GM21723 (cell line): ENCODE measurements around the gene PSMB2.

ENCODE experiments used
- ATAC-seq: cut with Tn5 transposase; IDR thresholded peaks from one replicate; pipeline ENCODE4 v1.9.1; 2021; ENCODE audit warnings: mild to moderate bottlenecking, moderate library complexity; ENCODE audit not compliant: unreplicated experiment

PSMB2 gene

DNA sequence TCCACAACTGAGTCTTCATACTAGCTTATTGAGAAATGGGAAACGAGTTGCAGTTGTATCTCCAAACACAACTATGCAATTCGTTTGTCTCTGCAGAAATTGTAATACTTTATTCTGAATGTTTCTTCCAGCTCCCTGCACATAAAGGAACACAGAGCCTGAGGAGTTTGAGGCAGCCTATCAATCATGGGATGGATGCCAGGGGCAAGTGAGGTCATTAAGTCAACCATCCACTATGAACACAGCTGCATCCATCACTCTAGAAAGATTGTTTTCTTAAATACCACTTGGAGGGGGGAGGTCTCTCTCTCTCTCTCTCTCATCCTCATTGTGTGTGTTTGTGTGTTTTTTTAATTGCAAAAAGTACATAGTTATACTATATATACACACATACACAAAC lies 2.9 kb upstream of the PSMB2 start:
- no peak for ATAC-seq

GRCh38 chr1:35642471-35642955 lies 1.2 kb upstream of the PSMB2 start:
- no peak for ATAC-seq

- ATAC-seq: peak; percentile 5
Measured at GRCh38 chr1:35640380-35641232, 720 bp downstream of the PSMB2 start.

- no peak for ATAC-seq
Measured at GRCh38 chr1:35637401-35637809, 3.9 kb downstream of the PSMB2 start.

GRCh38 chr1:35633547-35633946 lies 7.8 kb downstream of the PSMB2 start:
- ATAC-seq: no peak

GRCh38 chr1:35631396-35631795 lies 9.9 kb downstream of the PSMB2 start:
- ATAC-seq: no peak

DNA sequence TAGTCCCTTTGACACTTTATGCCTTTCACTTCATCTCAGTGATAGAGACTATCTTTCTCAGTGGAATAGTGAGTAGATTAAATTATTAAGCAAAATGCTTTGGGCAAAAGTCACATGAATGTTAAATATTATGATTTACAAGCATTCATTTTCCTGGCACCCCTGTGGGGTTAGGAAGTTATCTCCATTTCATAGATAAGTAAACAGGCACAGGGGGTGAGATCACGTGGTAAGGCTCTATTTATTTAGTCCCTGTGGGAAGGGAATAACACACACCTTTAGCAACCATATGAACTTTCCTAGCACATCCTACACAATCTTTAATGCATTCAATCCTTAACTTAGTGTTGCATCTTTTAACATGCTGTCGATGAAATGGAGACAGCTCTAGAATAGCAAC lies 12.3 kb downstream of the PSMB2 start:
- no peak for ATAC-seq

DNA sequence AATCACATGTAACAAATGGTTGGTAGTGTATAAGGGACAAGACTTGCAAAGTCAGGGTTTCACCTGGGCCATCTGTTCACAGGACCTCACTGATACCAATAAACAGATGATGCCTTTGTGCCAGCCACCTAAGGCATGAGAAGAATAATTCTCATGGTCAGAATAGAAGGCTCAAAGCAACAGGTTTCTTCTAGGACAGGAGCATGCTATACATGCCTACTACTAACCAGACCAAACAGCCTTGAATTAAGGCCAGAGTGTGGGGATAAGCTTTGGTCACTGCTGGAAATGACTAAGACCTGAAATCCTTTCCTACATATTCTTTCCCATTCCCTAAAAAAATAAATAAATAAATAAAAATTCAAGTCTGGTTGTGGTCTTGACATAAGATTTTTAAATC lies 17.5 kb downstream of the PSMB2 start:
- no peak for ATAC-seq

DNA sequence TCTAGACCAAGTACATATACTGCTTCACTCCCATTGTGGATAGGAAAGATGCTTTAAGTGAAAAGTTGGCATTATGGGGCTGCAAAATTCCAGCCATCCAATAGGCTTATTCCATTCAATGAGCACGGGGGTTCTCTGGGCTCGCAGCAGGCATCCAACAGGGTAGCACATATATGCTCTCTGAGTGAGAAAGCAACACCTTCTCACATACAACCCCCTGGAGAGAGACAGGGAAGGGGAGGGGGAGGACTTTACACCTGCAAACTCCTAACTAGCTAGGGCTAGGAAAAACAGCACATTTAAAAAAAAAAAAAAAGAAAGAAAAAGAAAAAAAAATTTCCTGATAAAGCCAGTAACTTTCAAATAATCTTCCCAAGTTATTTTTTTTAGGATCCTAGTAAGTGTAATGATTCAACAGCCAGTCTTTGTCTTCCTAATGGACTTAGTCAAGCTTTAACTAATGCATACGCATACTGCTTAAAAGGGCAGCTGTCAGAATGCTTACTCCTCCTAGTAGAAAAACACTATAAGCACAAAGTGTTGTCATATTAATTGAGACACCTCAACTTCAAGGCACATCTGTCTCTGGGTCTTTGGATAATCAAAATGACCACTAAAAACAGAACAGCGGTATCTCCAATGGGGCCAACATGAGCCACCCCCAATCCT lies 18.7 kb downstream of the PSMB2 start:
- ATAC-seq: no peak

DNA sequence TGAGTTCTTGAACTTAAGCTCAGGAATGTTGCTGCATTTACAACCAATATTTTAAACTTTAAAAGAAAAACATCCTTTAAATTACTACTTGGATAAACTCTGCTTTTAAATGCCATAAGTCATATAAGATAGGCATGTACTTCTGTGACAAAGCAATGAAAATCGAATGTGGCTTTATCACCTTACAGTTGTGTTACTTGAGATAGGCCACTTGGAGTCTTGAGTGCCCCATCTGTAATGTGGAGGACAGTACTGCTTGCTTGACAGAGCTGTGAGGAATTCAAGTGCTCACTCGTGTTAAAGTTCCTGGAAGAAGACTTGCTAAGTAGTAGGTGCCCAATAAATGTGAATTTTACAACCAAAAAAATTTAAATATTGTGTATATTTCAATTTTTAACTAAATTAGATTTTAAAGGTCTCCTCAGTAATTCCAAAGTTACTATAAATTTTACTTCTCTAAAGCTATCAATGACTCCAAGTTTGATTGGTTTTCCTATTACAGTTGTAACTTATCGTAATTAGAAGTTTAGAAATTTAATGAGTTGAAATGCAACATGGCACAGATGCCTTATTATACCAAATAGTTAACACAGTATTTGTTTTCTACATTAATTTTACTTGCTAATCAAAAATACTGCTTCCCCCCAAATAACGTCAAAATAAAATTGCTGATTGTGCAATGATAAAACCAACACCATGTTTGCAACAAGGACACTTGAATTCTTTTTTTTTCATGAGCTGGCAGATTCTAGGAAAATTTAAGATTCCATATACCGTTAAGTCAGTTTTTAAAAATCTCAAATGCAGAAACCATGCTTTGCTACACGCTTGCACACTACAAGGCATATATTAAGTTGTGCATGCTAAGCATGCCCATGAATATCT lies 21.8 kb downstream of the PSMB2 start:
- no peak for ATAC-seq

DNA sequence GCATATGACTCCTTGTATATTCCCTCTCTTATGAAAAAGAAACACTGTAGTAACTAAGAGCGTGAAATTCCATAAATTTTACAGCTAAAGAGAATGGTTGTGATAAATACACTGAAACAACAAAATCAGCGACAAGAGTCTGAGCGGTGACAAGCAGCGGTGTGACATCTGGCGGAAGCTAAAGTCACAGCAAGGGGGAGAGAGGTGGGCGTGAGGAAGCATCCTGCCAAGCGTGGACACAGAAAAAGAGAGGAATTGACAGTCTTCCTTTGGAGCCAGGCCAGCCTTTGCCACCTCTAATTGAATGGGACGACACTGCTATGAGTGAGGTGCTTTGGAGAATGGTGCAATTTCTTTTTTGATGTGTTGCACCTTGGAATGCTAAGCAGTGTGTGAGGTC lies 25.9 kb downstream of the PSMB2 start:
- ATAC-seq: no peak

GRCh38 chr1:35611655-35612054 lies 29.7 kb downstream of the PSMB2 start:
- no peak for ATAC-seq

DNA sequence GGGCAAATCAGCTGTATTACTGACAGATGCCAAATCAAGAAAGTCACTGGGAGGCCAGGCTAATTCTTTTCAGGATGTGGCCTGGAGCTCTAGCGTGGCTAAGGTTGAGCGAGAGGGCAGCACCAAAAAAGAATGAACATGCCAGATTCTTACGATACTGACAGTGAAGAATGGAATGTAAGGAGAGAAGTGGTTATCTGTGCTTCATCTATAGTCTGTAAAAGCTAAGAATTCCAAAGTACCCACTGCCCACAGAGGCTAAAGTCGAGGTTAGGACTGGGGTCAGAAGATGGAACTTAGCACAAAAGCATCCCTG lies 35.5 kb downstream of the PSMB2 start:
- no peak for ATAC-seq

- ATAC-seq: no peak
Measured at GRCh38 chr1:35605071-35605866, 36.1 kb downstream of the PSMB2 start.

- ATAC-seq: no peak
Measured at GRCh38 chr1:35603941-35604340, 37.4 kb downstream of the PSMB2 start.

GRCh38 chr1:35603468-35603867 lies 37.9 kb downstream of the PSMB2 start:
- no peak for ATAC-seq

DNA sequence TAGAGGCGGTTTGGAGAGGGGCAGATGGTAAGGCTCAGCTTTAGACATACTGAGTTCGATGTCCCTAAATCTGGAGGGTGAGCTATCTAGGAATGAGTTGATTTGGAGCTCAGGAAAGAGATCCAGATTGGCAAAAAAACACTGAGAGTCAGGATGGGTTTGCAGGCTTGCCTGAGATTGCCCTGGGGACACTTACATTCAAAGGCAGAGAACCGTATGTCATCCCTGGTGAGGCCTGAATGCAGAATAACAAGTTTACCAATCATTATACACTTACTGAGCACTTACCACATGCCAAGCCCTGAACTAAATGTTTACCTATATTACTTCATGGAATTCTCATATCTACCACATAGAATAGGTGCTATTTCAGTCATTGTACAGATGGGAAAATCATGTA lies 40.7 kb downstream of the PSMB2 start:
- ATAC-seq: no peak

GRCh38 chr1:35599411-35599810 lies 41.9 kb downstream of the PSMB2 start:
- no peak for ATAC-seq

GRCh38 chr1:35598895-35599294 lies 42.4 kb downstream of the PSMB2 start:
- no peak for ATAC-seq

DNA sequence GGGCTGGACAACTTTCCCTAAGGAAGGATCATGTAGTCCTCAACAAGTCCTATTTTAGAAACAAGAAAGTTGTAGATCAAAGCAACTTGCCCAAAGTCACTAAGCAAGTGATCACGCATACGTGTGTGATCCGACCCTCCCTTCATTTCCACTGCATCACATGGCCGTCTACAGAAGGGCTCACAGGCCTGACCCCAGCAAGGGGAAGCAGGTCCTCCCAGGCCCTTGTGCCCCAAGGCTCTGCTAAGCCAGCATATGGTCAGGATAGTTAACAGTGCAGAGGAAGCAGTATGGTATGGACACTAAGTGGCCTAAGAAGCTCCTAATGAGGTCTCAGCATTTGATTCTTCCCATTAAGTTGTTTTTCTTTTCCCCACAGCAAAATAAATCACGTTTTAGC lies 43.5 kb downstream of the PSMB2 start:
- ATAC-seq: no peak

- ATAC-seq: no peak
Measured at GRCh38 chr1:35595684-35596083, 45.6 kb downstream of the PSMB2 start.
